Keratinocyte (primary cell): Measurements from ENCODE around the gene BEX4. TPM values are rescaled to one million over a fixed set of nuclear protein-coding genes. Genes with fewer than 3 reads are reported as not detected.

Experiments
- DNase-seq: peaks from one replicate; pipeline ENCODE4 v3.0.0-alpha.2; 2011; ENCODE audit warnings: low read depth, missing footprints, low spot score
- FAIRE-seq: peaks from 2 replicates; lab custom pipeline; 2011; peaks lifted over from hg19 to GRCh38; lab: Jason Lieb, UNC
- H2AFZ ChIP-seq: 2 replicates; pipeline ENCODE4 v1.6.0; 2012; ENCODE audit warnings: low read length, control low read depth, inconsistent platforms; ENCODE audit not compliant: control insufficient read depth
- H3K27ac ChIP-seq: 2 replicates; pipeline ENCODE4 v1.5.1; 2011; ENCODE audit warnings: low read length; ENCODE audit not compliant: control insufficient read depth, insufficient read depth
- H3K27me3 ChIP-seq: 3 replicates; pipeline ENCODE4 v1.6.0; 2011; ENCODE audit warnings: low read length; ENCODE audit not compliant: control insufficient read depth, insufficient read depth; ENCODE audit errors: extremely low read depth
- H3K36me3 ChIP-seq, 2 experiments: 2 replicates in 1 of 2; 3 replicates in 1 of 2; pipeline ENCODE4 v1.5.1; 2011; ENCODE audit warnings: low read length in 2 of 2, mild to moderate bottlenecking in 1 of 2; ENCODE audit not compliant: control insufficient read depth in 2 of 2, insufficient read depth in 2 of 2; ENCODE audit errors: extremely low read depth in 1 of 2
- H3K4me1 ChIP-seq: 3 replicates; pipeline ENCODE4 v1.5.1; 2011; ENCODE audit warnings: low read length; ENCODE audit not compliant: control insufficient read depth, insufficient read depth; ENCODE audit errors: extremely low read depth
- H3K4me2 ChIP-seq: 3 replicates; pipeline ENCODE4 v1.6.0; 2011; ENCODE audit warnings: low read depth, low read length; ENCODE audit not compliant: control insufficient read depth, insufficient read depth; ENCODE audit errors: extremely low read depth
- H3K4me3 ChIP-seq, 3 experiments: fragments of 200-600 bp in 1 of 3; sonication (generic) in 1 of 3; 2 replicates in 2 of 3; 3 replicates in 1 of 3; pipeline ENCODE4 v1.5.1; 2011 to 2016; ENCODE audit warnings: low read length in 3 of 3, mild to moderate bottlenecking in 3 of 3, control low read depth in 2 of 3, inconsistent platforms in 1 of 3, low read depth in 1 of 3, mixed read lengths in 1 of 3, mixed run types in 1 of 3, moderate library complexity in 1 of 3; ENCODE audit not compliant: control insufficient read depth in 2 of 3, insufficient read depth in 2 of 3; ENCODE audit errors: extremely low read depth in 1 of 3
- H3K79me2 ChIP-seq: 2 replicates; pipeline ENCODE4 v1.6.0; 2012; ENCODE audit warnings: low read length; ENCODE audit not compliant: control insufficient read depth, insufficient read depth
- H3K9ac ChIP-seq: 3 replicates; pipeline ENCODE4 v1.6.0; 2011; ENCODE audit warnings: low read length; ENCODE audit not compliant: control insufficient read depth, insufficient read depth; ENCODE audit errors: extremely low read depth
- H3K9me1 ChIP-seq: 3 replicates; pipeline ENCODE4 v1.6.0; 2011; ENCODE audit warnings: low read length; ENCODE audit not compliant: control insufficient read depth, insufficient read depth; ENCODE audit errors: extremely low read depth
- H3K9me3 ChIP-seq: 2 replicates; pipeline ENCODE4 v1.5.1; 2012; ENCODE audit warnings: low read depth, low read length; ENCODE audit not compliant: control insufficient read depth
- H4K20me1 ChIP-seq: 3 replicates; pipeline ENCODE4 v1.6.0; 2011; ENCODE audit warnings: low read length; ENCODE audit not compliant: control insufficient read depth, insufficient read depth; ENCODE audit errors: extremely low read depth
- CTCF ChIP-seq, 3 experiments: IDR thresholded peaks in 1 of 3; conservative IDR thresholded peaks in 1 of 3; optimal IDR thresholded peaks in 1 of 3; 2 replicates in 2 of 3; 3 replicates in 1 of 3; pipeline versions ENCODE3 to v1.5.1; 2011; ENCODE audit warnings: low read length in 3 of 3, mild to moderate bottlenecking in 3 of 3, moderate library complexity in 2 of 3, control low read depth in 1 of 3, inconsistent platforms in 1 of 3; ENCODE audit not compliant: insufficient read depth in 2 of 3; ENCODE audit errors: extremely low read depth in 1 of 3
- EZH2 ChIP-seq: IDR thresholded peaks from one replicate; pipeline ENCODE4 v1.6.1; 2012; ENCODE audit warnings: inconsistent platforms, mild to moderate bottlenecking, low read length, moderate library complexity
- dilution Hi-C: fragments of 300-500 bp; cut with MboI; formaldehyde crosslinking; loops from one replicate; pipeline ENCODE4 v1.7.0; 2020; ENCODE audit warnings: low sequenced_read_pairs; ENCODE audit not compliant: extremely low pct_ligation_motif_present
- polyA plus RNA-seq, 5 experiments: library from polyadenylated mRNA; depleted of rRNA in 3 of 5; stranded (reverse) in 3 of 5; stranded (forward) in 1 of 5; unstranded in 1 of 5; fragments of >200 nt; gene quantifications; 1 replicate in 1 of 5; 2 replicates in 3 of 5; 3 replicates in 1 of 5; pipeline versions ENCODE4 v1.2.1 to v1.2.3, GENCODE V29; 2011 to 2012; ENCODE audit warnings: missing spikeins in 2 of 5, low read depth in 1 of 5, low replicate concordance in 1 of 5

Gene BEX4
- polyA plus RNA-seq, 1 donor (not counting 4 experiments of a cell fraction or from before 2014, with no cell fraction given): 20.0 TPM

- Histone ChIP-seq H3K4me1 (peaks cover 3% of the 10 kb centered on the region), H4K20me1 (no peaks in the 10 kb centered on the region), H3K9me3 (no peaks in the 10 kb centered on the region), H3K27ac (no peak overlapping the region), H3K36me3 (no peaks in the 10 kb centered on the region), H3K9me1 (no peaks in the 10 kb centered on the region), H3K79me2 (no peaks in the 10 kb centered on the region), H3K4me3 (no peak overlapping the region), H2AFZ (no peak overlapping the region), H3K27me3 (no peaks in the 10 kb centered on the region), H3K9ac (no peak overlapping the region), H3K4me2 (no peak overlapping the region)
- no peak for FAIRE-seq
- dilution Hi-C loops: no loop called here
- no peak for DNase-seq
- TF ChIP-seq CTCF (optimal IDR thresholded peaks at IDR 0.05 in 1 of 3, IDR thresholded peaks at IDR 0.05 in 1 of 3, conservative IDR thresholded peaks at IDR 0.05 in 1 of 3; ENCODE audit: extremely low read depth in 1 of 3, insufficient read depth in 2 of 3, low read length in 3 of 3): no peak
- TF ChIP-seq EZH2: no peak
Measured at GRCh38 chrX:103212749-103213457, 2.0 kb upstream of the BEX4 start.

- no peaks in the 10 kb centered on the region for H3K36me3 ChIP-seq
- TF ChIP-seq EZH2 (no peak), CTCF (optimal IDR thresholded peaks at IDR 0.05 in 1 of 3, IDR thresholded peaks at IDR 0.05 in 1 of 3, conservative IDR thresholded peaks at IDR 0.05 in 1 of 3; ENCODE audit: extremely low read depth in 1 of 3, insufficient read depth in 2 of 3, low read length in 3 of 3) (no peak)
- peak overlapping the region; percentile 64 for H3K9ac ChIP-seq
- peak overlapping the region; percentile 51 to 60 (median 57) for H3K4me3 ChIP-seq
- H4K20me1 ChIP-seq: no peaks in the 10 kb centered on the region
- dilution Hi-C loops: no loop called here
- H3K27me3 ChIP-seq: peaks cover 7% of the 10 kb centered on the region
- peak overlapping the region; percentile 64 for H3K4me2 ChIP-seq
- H3K9me1 ChIP-seq: no peaks in the 10 kb centered on the region
- no peaks in the 10 kb centered on the region for H3K79me2 ChIP-seq
- H3K9me3 ChIP-seq: no peaks in the 10 kb centered on the region
- FAIRE-seq: no peak
- H3K27ac ChIP-seq: peak overlapping the region; percentile 14
- peak overlapping the region; percentile 49 for H2AFZ ChIP-seq
- no peak for DNase-seq
- peaks cover 3% of the 10 kb centered on the region for H3K4me1 ChIP-seq
Measured at GRCh38 chrX:103215425-103215991, 600 bp downstream of the BEX4 start.
